GM21515 (cell line): ENCODE results near the gene GOLGA8K.
"Not testable (repeated sequence)": the region's sequence is repeated elsewhere in the genome, so short reads cannot be mapped to it uniquely, and the experiment has no call there.

Experiments
- ATAC-seq: cut with Tn5 transposase; IDR thresholded peaks from one replicate; pipeline ENCODE4 v1.9.1; 2021; ENCODE audit not compliant: unreplicated experiment

Gene GOLGA8K

DNA sequence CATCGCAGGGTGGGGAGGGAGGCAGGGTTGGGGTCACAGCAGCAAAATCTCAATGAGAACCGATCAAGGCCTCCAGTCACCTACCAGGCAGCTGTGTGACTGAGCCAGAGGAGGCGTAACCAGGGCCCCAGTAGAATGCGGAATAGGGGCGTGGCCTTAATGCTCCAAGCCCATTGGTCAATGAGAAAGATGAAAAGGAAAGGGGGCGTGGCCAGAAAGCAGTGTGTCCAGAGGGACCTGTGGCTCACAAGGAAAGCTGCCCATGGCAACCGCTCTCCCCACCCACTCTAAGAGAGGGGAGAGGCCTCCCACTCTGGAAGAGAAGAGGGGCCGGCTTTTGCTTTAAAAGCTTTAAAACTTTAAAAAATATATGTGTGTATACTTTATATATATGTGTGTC, at the start of gene GOLGA8K:
TSS of gene GOLGA8K (minus strand) at position 101 of the 400 bp plus-strand sequence. CDS start at position 3, 98 bp downstream.
- ATAC-seq = not testable (repeated sequence)

DNA sequence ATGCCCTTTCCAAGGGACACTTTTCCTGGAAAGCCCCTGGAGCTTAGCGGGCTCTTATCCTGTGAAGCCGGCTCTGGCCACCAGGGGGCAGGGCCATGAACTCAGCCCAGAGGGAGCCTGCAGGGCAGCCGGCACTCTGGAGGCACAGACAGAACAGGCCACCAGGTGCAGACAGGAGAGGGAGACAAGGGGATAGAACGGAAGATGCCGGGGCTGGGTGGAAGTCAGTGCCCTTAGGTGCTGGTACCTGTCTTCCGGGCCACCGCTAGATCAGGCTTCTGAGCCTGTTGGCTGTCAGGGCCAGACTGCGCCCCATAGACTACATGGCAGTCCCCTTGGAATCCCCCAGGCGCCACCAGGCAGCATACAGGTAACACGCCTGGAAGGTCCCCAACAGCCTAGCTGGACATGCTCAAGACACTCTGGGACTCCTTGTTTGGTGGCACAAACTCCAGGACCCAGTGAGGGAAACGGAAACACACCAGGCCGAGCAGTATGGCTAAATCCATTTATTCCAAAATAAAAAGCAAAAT, 37.4 kb upstream of the GOLGA8K start:
- ATAC-seq = not testable (repeated sequence)

DNA sequence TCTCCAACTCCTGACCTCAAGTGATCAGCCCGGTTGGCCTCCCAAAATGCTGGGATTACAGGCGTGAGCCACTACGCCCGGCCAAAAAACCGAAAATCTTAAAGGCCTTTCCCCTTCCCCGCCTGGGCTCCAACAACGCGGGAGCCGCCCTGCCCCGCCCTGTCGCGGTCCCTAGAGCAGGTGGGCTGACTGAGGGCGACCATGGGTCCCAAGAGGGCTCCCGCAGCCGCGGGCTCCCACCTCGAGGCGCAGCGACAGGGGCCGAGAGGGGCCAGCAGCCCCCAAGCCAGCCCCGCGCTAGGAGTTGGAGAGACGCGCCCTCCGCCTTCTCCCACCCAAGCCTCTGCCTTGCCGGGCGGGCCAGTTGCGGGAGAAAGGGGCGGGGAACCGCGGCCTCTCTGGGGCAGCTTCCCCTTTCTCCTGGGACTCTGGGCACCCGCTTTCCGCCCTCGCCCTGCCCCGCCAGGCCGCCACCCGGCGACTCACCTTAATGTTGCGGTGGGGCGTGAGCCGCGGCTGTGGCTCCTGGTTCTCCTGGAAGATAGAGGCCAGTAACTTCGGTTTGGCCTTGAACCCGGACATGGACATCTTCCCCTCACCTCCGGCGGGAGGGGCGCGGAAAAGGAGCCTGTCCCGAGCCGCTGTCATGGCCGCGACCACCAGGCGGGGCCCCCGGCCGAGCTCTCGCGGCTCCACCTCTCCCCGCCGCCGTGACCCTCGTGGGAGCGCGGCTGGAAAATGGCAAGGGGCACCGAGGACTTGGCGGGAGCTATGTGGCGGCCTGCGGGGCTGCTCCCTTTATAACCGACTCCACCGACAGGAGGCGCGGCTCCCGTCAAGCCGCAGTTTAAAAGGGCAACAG, 31.2 kb upstream of the GOLGA8K start:
- not testable (repeated sequence) for ATAC-seq

DNA sequence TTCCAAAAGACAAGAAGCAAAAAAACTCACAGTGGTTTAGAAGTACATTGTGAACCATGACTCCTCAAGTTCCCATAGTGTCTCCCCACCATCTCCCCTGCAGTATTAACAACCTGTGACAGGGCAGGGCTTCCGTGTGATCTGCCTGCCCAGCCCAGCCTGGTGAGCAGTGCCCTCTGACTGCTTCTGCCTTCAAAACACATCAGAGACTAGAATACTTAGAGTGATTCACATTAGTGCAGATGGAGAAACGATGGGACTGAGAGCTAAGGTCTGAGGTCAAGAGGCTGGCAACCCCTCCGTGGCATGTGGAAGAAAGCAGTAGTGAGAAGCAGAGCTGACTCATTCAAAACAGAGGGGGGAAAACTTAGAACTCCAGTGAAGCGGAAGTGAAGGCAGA, 24.5 kb upstream of the GOLGA8K start:
- ATAC-seq = not testable (repeated sequence)

GRCh38 chr15:32426511-32426910, 23.4 kb upstream of the GOLGA8K start:
- not testable (repeated sequence) for ATAC-seq

GRCh38 chr15:32407903-32408302, 4.8 kb upstream of the GOLGA8K start:
- not testable (repeated sequence) for ATAC-seq

- ATAC-seq = not testable (repeated sequence)
Observed at GRCh38 chr15:32396522-32396921, 6.6 kb downstream of the GOLGA8K start.

DNA sequence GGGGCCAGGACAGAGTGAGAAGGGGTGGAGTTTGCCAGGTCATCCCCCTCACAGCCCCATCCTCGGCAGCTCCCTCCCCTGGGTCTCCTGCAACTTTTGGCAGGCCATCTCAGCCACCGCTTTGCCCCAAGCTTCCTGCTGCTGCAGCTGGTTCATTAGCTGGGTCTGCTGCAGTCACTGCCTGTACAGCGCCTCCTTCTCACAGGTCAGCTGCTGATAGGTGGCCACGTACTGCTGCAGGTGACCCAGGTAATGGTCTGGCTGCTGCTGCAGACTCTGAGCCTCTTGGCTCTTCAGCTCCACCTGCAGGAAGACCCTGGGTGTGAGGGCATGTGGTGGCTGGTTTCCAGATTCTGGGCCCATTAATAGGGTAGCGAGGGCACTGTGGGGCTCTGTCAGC, 8.3 kb downstream of the GOLGA8K start:
- ATAC-seq = not testable (repeated sequence)

DNA sequence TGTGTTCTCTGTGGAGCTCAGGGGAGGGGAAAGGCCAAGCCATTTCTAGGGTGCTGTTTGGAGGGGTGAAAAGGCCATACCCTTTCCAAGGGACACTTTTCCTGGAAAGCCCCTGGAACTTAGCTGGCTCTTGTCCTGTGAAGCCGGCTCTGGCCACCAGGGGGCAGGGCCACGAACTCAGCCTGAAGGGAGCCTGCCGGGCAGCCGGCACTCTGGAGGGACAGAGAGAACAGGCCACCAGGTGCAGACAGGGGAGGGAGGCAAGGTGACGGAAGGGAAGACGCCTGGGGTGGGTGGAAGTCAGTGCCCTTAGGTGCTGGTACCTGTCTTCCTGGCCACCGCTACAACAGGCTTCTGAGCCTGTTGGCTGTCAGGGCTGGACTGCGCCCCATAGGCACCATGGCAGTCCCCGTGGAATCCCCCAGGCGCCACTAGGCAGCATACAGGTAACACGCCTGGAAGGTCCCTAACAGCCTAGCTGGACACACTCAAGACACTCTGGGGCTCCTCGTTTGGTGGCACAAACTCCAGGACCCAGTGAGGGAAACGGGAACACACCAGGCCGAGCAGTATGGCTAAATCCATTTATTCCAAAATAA, 14.9 kb downstream of the GOLGA8K start:
- ATAC-seq = not testable (repeated sequence)

DNA sequence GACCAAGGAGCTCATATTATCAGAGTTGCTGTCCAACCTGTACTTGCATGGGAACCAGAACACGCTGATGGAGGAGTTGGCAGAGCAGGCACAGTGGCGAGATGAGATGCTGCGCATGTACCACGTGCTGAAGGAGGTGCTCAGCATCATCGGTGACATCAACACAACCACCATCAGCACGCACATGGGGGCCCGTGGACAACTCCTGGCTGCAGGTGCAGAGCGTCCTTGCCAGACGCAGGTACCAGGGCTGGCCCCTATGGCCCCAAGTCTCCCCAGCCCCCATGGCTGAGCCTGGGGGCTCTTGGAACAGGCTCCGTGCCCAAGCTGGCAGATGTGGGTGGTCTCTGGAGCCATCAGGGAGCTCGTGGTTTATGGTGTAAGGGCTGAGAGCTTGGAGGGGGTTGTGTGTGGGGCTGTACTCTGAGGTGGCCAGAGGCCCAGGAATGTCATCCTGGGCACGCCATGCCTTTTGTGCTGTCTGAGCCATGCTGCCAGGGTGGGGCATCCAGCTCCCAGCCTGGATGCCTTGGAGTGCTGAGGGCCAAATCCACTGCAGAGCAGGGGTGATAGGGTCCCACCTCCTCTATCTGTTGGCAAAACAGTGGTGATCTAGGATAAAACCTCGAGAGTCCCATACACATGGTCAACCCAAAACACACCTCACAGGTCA, 17.1 kb downstream of the GOLGA8K start:
- ATAC-seq = not testable (repeated sequence)

- not testable (repeated sequence) for ATAC-seq
Observed at GRCh38 chr15:32374185-32374584, 28.9 kb downstream of the GOLGA8K start.

DNA sequence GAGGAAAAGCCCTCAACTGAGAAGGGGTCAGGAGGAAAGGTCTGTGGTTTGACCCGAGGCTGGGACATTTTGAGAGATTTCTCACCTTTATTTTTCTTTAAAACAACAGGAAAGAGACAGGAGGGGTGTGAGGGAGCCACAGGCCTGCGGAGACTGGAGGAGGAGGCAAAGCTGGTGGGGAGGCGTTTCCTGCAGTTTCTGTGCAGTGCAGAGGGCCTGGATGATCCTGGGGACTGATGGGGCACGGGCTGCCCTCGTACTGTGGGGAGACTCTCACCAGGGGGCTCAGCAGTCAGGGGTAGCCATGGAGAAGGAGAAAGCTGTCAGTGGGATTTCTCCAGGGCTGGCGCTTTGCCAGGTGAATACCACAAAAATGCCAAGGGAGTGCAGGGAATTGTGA, 29.4 kb downstream of the GOLGA8K start:
- ATAC-seq = not testable (repeated sequence)

GRCh38 chr15:32372075-32372474, 31.0 kb downstream of the GOLGA8K start:
- ATAC-seq = not testable (repeated sequence)

DNA sequence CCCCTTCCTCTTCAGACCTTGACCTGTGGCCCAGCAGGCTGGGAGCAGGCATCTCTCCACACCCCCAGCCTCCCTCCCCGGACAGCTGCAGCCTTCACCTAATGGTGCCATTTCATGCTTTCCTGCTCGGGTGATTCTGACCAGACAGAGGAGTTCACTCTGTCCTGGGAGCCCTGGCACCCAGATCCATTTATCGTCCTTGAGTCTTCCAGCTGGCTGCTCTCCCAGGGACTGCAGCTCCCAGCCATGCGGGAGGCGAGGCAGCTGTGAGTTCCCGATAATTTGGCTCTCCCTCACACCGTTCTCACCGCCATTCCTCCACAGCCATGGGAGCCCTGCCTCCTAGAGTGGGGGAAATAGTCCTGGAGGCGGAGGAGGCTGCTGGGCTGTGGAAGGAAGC, 32.6 kb downstream of the GOLGA8K start:
- not testable (repeated sequence) for ATAC-seq

DNA sequence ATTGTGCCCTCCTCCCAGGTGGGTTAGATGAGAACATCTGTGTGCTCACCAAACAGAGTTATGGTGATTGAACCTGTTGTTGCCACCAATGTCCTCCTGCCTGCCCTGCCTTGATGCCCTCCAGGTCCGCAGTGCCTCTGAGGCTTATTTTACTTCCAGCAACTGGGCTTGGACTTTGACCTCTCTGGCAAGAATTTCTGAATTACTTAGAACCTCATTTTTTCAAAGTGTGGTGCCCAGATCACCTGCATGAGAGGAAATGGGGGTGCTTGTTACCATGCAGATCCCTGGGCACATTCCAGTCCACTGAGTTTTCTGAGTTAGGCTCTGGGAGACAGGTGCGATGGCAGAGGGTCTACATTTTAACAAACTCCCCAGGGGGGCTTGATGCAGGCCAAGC, 33.0 kb downstream of the GOLGA8K start:
- ATAC-seq = not testable (repeated sequence)

GRCh38 chr15:32366492-32366891, 36.6 kb downstream of the GOLGA8K start:
- not testable (repeated sequence) for ATAC-seq

DNA sequence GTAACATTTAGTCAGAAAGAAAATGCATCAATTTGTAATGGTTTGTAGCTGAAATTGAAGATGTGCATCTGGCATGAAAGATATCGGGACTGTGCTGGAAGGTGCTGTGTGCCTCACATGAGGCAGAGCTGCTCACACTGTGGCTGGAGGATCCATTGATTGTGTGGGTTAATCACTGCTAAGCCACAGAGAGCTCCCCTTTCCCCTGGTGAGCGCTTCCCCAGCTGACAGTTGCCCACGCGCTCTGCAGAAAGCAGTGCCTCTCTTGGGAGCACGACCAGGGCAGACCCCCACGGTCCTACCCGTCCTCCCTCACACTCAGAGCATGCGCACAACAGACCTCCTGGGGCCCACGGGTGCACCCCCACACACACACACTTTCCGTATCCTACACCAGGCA, 37.1 kb downstream of the GOLGA8K start:
- not testable (repeated sequence) for ATAC-seq

DNA sequence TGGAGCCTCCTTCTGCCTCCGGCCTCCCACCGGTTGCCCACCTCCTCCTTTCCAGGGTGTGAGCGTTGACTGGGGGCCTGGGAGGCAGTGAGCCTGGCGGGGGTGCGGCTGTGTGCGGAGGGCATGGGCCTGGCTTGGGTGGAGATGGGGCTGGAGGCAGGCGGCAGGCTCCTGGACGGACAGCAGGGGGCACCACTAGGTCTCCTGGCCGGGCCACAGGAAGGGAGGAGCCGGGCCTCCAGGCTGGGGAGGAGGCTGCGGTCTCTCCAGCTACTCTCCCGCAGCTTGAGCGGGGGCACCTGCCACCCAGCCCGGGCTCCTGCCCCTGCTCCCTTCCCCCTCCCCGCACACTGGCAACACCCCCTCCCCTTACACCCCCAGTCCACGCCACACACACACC, 38.1 kb downstream of the GOLGA8K start:
- ATAC-seq = not testable (repeated sequence)

- ATAC-seq = not testable (repeated sequence)
Observed at GRCh38 chr15:32363449-32363848, 39.6 kb downstream of the GOLGA8K start.

- not testable (repeated sequence) for ATAC-seq
Observed at GRCh38 chr15:32361662-32362061, 41.4 kb downstream of the GOLGA8K start.

- ATAC-seq = not testable (repeated sequence)
Observed at GRCh38 chr15:32358462-32358861, 44.6 kb downstream of the GOLGA8K start.
